ENCODE results near the gene MACROD2.
A peak's percentile ranks its signal among the peaks of the same experiment; 100 is the strongest.

MACROD2 gene

DNA sequence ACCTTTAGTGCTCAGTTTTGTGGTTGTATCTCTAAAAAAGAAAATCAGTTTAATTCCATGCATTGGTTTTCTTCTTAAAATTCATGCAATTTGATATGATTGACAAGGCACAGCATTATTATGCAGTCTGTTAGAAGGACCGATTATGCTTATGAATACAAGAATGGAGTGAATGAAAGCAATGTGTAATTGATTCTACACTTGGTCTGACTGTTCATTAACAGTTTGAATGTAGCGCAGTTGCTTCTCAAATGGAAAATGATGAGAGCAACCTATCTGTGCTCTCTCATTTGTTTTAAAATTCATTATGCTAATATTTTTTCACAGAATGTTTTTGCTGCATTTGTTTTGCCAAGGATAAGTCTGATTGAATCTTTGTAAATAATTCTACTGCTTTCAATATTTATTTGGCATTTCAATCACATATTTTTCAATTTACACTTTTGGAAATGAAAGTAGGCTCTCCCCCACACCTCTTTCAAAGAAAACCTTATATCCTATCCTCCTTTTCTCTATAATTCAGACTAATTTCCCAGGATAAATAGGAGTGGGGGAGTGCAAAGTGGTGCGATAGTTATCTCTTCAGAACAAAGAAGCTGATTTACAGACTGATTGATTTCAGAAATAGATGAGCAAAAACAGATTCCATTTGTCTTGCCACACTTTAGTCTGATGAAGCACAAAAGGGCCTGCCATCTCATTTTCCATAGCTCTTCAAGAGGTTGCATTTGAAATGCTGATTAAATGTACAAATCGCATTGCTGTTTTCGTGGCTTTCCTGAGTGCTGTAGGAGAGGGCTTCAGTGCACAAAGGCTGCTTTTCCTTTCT lies 1227.4 kb downstream of the MACROD2 start:
- no peak for DNase-seq (ENCODE audit: low spot score)

DNA sequence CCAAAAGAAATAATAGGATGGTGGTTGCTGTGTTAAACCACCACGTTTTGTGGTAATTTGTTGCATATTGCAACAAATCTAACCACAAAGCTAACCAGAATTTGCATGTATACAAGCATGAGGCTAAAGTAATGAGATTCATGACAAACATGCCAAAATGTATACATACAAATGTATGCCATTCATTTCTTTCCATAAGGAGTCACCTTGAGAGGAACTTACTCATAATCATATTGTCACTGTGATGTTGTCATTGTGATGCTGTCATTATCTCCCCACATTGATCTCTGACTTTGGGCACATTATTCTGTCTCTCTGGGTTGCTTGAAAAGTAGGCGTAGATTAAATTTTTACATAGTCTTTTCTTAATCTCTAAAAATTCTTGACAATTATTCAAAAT lies 1228.9 kb downstream of the MACROD2 start:
- no peak for DNase-seq (ENCODE audit: low spot score)

DNA sequence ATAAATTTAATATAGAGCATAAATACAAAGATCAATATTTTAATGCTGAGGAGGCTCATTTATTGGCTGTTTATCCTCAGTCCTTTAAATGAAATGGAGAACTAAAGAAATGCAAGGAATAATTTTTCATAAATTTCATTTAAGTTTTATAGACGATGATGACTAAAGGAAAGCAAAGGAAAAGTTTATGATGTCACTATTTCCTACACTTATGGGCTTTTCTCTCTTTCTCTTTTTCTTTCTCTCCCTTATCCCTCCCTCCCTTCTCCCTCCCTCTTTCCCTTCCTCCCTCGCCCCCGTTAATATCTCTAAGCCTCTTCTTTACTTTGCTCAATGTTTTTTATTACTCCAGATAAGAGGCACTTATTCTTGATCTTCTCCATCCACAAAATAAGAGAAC lies 1231.8 kb downstream of the MACROD2 start:
- DNase-seq (ENCODE audit: low spot score): no peak

DNA sequence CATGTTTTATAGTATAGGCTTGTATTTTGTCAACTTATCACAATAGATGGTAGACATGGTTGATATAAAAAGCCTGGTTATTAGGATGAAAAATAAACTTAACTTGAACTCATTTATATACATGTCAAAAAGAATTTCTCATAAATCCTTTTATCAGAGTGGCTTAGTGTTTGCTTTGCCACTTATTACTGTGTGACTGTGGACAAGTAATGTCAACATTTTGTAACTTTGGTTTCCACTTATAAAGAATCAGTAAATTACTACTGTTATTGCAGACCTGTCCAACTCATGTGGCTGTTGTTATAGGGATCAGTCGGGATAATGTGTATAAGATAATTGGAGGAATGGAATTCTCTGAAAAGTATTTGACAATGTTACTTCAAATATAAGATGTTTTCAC lies 1236.9 kb downstream of the MACROD2 start:
- DNase-seq (ENCODE audit: low spot score): no peak

DNA sequence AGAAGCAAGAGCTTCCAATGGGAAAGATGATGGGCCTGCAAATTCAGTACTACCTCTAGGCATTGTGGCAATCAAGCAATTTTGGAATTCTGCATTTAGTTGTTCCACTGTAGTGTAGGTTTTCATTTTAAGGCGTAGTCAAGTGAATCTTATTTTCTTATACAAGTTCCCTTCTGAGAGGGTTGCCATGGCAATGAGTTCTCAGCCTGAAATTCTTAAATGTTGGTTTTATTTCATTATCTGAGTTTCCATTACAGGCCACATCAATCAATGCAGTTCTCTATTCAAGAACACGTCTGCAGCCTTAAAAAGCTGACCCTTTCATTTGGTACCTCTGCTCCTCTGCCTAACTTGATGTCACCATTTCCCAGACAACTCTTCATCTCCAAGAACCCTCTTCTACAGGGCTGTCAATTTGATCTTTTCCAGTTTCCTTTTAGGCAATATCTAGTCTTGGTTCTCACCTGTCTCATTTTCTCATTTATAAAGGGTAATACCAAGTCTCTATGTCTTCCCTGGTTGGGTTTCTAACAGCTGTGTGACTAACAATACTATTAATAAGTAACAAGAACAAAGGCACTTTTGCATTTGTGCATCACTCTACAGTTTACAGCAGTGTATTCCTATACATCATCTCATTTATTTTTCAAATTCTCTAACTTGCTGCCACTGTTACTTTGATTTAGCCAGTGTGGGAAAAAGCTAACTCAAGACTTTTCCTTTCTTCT lies 1240.3 kb downstream of the MACROD2 start:
- DNase-seq (ENCODE audit: low spot score): no peak

DNA sequence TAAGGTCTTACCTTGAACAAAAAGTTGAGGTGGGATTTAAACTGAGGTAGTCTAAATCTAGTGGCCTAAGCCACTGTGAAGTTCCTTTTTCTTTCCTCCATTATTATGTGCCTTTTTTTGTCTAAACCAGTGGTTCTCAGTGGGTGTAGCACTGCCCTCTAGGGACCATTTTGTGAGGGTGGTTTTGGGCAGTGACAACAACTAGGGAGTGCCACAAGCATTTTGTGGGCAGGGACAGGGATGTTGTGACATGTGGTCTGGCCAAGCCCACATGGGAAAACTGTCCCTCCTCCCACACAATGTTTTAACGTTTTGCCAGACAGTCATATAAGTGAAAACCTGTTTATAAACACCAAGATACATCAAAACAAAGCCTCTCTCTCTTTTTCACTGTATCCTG lies 1241.5 kb downstream of the MACROD2 start:
- peak; percentile 49 for DNase-seq (ENCODE audit: low spot score)

DNA sequence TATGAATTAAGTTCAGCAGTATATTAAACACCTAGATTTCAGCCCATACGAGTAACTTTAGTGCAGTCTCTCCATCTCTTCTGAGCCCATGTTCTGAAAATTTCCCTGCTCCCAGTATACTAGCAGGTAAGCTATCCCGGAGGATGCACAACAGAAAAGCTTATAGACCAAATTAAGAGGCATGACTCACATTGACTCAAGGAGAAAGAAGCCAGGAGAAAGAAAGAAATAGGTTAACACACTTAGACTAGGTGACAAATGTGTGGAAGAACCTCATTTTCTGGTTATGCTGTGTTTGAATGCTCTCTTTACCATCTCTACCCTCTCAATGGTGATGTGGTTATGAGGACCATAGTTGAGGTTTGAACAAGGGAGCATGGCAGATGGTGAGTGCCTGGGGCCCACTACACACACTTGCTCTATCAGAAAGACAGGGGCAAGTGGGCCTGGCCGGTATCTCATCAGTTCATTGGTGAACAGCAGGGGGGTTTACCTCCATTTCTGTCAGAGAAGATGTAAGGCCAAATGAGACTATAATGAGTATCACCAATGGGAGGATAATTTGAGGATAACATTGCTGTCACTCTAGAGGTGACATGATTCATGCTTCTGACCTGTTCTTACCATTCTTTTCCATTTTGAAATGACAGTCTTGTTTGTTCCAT lies 1244.4 kb downstream of the MACROD2 start:
- no peak for DNase-seq (ENCODE audit: low spot score)

DNA sequence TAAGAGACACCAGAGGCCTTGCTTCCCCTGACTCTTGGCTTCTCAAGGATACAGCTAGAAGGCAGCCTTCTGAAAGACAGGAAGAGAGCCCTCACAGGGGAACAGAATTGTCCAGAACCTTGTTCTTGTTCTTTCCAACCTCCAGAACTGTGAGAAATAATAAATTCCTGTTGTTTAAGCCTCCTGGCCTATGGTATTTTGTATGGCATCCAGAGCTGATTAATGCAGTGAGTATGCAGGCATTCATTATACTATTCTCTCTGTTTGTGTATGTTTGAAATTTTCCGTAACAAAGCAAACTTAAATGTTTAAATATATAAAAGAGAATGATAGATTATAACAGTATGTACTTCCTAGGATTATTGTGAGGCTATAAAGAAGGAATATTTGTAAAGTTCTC lies 1245.5 kb downstream of the MACROD2 start:
- no peak for DNase-seq (ENCODE audit: low spot score)

DNA sequence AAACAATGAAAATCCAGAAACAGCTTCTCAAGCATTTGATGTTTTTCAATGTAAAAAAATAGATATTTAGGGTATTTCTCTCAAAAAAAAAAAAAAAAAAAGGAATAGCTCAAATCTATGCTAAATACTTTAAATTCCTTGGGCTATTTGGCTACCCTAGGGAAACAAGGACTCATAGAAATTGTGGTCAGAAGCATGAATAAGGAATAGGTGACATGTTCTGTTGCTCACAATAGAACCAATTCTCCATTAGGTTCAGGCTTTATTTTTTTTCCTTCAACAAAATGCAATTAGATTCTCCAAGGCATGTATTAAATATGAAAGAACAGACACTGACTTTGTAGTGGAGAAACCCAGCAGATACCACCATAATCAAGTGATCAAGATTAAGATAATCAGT lies 1246.4 kb downstream of the MACROD2 start:
- no peak for DNase-seq (ENCODE audit: low spot score)

DNA sequence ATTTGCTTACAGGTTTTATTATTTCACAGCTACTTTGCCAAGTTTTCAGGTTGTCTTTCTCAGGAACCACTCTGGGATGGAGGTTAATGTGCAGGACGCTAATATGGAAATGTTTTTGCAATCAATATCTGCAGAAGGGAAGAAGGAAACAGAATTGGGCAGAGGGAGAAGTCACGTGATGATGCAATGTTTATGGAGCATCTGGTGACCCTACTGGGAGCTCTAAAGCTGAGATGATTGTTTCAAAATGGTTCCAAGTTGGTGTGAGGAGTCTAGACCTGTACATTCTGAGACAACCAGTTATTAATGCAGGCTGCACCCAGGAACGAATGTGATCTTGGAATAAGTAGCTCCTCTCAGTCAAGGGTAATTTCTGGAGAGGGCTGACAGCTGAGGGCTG lies 1247.5 kb downstream of the MACROD2 start:
- DNase-seq (ENCODE audit: low spot score): no peak

DNA sequence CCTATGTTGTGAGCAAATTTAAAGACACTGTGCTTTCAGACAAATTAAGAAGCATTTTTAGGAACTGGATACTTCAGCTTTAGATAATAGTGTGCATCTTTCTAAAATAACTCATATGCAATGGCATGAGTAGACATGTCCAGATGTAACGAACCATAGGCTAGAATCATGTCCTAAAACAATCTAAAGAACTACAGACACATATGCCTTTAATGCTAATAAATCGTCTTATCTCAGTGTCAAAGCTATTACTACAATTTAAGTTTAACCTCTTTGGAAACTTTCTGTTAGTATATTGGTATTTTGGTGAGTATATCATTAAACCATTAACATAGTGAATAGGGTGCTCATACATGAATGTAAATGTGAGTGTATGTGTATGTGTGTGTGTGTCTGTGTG lies 1250.6 kb downstream of the MACROD2 start:
- no peak for DNase-seq (ENCODE audit: low spot score)

DNA sequence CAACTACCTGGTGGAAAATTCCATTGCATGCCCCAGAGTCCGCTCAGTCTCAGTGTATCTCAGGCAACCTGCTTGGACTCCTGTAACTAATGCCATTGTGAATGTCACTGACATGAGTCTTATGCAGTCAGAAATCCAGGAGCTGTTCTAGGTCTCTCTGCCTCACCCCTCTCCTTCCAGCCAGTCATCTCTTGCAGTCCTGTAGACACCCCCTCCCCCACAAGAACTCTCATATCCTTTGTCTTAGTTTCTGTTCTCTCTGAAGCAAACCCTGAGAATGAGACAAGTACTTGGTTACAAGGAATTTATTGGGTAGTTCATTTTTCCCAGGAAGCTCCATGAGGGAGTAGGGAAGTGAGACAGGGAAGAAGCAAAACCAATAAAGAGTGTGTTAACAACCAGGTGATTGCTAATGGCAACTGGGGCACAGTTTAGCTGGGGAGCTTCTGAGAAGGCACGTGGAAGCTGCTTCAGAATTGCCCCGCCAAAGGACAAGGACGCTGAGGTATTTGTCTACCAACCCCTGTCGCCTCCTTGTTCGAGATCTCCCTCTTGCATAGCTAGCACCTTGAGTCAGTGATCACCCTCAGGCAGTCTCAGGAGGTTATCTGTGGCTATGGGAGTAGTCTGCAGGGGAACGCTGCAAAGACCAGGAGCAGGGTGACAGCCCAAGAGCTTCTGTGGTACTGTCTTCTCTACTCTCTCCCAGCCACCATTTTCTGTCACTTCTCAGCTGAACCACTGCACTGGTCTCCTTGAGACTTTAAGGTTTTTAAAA lies 1253.5 kb downstream of the MACROD2 start:
- DNase-seq (ENCODE audit: low spot score): no peak

DNA sequence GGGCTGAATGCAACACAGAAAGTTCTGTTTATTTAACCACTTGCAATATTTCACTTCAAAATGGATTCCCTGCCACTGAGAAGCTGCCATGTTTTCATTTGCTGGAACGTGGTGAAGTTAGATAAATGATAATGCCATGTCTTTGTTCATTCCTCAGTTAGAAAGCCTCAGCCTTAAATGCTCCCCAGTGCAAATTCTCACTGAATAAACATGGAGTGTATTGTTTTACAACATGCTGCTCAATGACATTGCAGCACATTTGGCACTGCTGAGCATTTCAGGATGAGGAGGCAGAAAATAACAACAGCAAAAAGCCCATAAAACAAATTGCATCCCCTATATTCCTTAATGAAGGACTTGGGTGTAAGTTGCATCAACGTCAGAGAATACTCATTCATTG lies 1255.9 kb downstream of the MACROD2 start:
- DNase-seq (ENCODE audit: low spot score): no peak

DNA sequence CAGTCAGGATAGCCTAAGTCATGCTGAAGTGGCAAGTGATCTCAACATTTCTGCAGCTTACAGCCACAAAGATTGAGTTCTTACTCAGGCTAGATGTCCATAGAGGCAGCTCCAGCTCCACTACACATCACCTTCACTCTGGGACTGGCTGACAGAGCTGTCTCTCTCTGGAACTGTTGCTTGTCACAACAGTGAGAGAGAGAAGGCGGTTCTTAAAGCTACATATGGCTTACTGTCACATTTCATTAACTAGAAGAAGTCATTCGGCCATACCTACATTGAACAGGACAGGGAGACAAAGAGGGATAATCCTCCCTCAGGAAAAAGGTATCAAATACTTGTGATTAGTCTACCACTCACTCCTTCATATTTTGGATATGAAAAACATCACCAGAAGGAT lies 1257.0 kb downstream of the MACROD2 start:
- no peak for DNase-seq (ENCODE audit: low spot score)

DNA sequence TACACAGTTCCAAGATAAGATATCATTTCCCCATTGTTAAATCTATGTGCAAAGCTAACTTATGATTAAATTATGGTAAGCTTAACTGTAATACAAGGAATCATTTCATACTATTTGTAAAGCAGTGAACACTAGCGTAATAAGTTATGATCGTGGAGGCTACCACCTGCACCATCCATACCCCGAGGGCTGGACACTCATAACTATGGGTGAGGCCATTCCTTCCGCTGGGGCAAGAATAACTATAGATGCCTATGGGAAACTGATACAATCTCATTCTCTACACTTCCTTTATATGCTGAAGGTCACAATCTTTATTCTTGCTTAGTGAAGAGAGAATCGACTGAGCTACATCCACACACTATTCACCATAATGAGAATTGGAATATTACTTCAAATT lies 1258.1 kb downstream of the MACROD2 start:
- DNase-seq (ENCODE audit: low spot score): no peak

DNA sequence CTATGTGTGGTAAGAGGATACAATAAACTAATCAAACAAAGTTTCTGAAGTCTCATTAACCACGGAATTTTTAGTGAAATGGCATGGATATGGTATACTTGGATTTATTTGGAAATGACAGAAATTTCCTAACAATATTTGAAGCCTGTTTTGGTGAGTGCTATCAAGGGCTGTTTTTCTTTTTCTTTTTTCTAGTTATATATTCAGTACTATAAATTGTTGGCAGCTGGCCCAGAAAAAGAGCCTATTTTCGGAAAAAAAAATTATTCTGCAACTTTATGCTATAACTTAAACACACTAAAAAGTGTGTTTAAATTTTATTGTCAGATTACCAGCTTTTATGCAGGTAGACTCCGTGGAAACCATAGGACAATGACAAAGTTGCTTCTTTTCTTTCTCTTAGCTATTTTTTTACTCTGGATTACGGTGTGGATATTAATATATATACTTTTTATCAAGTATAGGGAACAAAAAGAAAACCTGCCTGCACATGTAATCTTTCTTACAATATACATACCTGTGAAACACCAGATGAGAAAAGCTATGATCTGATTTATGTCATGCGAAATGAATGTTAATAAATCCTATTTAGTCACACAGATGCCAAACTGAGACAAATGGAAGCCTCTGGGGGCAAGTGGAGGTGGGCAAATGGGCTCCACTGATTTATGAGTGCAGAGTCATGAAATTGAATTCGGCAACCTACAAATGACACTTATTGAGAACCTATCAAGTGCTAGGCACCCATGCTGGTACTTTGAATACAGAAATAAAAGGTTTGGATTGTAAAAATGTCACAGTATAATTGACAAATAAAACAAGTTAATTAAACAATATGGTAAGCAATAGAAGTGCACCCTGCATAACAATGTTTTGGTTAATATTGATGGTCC lies 1261.6 kb downstream of the MACROD2 start:
- no peak for DNase-seq (ENCODE audit: low spot score)

DNA sequence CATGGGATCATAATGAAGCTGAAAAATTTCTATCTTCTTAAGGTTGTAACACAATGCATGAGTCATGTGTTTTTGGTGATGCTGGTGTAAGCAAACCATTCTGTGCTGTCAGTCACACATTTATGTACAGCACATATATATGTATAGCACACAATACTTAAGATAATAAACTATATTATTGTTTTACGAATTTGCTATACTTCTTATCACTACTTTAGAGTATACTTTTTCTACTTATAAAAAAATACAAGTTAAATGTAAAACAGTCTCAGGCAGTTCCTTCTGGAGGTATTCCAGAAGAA lies 1262.2 kb downstream of the MACROD2 start:
- DNase-seq (ENCODE audit: low spot score): no peak

DNA sequence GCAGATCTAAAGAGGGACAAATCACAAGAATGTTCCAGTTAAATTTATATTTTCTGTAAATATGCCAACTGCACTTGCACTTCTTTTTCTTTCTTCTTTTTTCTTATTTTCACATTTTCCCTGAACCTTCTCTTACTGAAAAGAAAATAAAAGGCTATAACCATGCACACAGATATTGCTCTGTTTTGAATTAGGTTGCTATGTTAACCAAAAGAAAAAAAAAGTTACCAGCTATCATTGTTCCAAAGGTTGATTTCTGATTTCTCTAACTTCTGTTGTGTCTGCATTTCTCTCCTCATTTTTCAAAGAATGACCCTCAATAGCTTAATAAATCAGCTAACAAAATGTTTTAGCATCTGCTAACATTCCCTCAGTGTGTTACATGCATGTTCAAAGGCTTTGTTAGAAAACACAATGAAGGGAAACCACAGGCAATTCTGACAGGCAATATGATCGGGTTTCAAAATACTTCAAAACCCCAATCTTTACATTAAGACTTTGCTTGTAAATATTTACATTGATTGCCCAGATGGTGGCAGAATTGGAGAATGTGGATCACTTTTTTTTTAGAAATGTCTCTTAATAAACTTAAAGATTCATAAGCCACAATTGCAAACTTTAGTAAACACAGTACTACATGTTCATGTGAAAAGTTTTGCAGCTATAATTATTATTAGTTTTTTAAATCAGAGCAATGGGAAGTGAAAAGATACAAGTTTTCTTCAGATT lies 1270.4 kb downstream of the MACROD2 start:
- DNase-seq (ENCODE audit: low spot score): no peak

DNA sequence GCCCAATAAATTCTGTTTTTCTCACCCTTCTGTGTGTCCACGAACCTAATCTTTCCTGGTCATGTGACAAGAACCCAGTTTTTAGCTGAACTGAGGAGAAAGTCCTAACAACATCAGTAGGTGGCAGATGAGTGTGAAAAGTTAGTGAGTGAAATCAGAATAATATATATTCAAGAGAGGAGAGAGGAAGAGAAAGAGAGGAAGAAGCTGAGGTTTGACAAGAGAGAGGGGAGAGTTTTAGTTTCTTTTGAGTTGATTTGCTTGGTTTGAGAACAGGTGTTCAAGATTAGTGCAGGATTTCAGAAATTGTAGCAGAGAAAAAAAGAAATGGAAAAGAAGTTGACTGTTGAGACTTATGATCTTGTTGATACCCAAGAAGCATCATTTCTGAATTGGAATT lies 1272.6 kb downstream of the MACROD2 start:
- DNase-seq (ENCODE audit: low spot score): no peak

DNA sequence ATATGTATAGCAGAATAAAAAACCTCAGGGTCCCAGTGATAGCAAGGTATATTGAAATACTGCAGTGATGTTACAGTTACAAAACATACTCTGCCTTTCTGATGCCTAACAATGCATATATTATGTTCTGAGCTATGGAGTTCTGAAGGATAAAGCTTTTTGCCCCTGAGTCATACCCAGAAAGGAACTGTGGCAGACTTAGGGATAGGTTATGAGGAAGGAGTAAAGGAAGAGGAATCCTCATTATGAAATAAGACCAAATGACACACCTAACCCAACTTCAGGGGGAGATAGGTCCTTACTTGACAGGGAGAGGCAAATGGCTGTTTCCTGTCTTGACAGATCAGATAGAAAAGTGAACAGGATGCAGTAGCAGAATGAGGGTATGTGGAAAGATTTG lies 1282.7 kb downstream of the MACROD2 start:
- no peak for DNase-seq (ENCODE audit: low spot score)

DNA sequence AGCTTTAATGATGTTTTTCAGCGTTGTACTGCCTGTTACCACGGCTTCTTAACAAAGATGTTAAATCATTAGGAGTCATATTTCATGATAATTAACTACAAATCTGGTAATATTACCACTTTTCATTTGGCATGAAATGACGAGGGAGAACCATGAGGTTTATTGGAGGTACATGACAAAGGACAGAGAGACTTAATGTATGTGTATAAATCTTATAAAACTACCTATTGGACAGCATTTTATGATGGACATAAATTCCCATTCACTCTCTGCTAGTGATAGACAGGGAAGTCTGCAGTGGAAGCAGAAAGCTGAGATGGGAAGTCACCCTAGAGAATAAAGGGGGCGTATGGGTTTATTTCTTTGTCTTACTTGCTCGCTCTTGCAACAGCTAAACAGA lies 1292.0 kb downstream of the MACROD2 start:
- no peak for DNase-seq (ENCODE audit: low spot score)

Data from germinal center (tissue), 1 donor.